Astrocyte of the spinal cord (primary cell): ENCODE results near the gene C1orf198.

Experiments used
- DNase-seq: peaks from one replicate; pipeline ENCODE4 v3.0.0; 2011; ENCODE audit warnings: low read depth, low spot score
- H3K4me3 ChIP-seq: 2 replicates; pipeline ENCODE4 v1.5.1; 2011; ENCODE audit warnings: low read depth, mild to moderate bottlenecking, low read length, moderate library complexity
- CTCF ChIP-seq: IDR thresholded peaks from 2 replicates; pipeline ENCODE4 v1.5.1; 2012; ENCODE audit warnings: low read depth, mild to moderate bottlenecking, low read length, inconsistent platforms
- in situ Hi-C: cut with HindIII; loops from 2 replicates; pipeline ENCODE4 v1.10.0; 2017; ENCODE audit warnings: low sequenced_read_pairs

Gene C1orf198

GRCh38 chr1:230793463-230793745, 74.9 kb downstream of the C1orf198 start:
- H3K4me3 ChIP-seq, result no peak overlapping the region
- no peak for DNase-seq
- in situ Hi-C loops, result no loop called here
- TF ChIP-seq CTCF, result no peak

GRCh38 chr1:230792691-230793462, 75.4 kb downstream of the C1orf198 start:
- peak; percentile 5 for DNase-seq
- no peak overlapping the region for H3K4me3 ChIP-seq
- peak; percentile 22 for TF ChIP-seq CTCF
- in situ Hi-C loops, result no loop called here

GRCh38 chr1:230791986-230792564, 76.2 kb downstream of the C1orf198 start:
- in situ Hi-C loops, result no loop called here
- no peak for TF ChIP-seq CTCF
- DNase-seq, result no peak
- no peak overlapping the region for H3K4me3 ChIP-seq

GRCh38 chr1:230790026-230790425, 78.3 kb downstream of the C1orf198 start:
- no peak overlapping the region for H3K4me3 ChIP-seq
- no peak for TF ChIP-seq CTCF
- in situ Hi-C loops, result no loop called here
- DNase-seq, result no peak

- DNase-seq, result no peak
- H3K4me3 ChIP-seq, result no peak overlapping the region
- in situ Hi-C loops, result no loop called here
- no peak for TF ChIP-seq CTCF
These were observed 79.6 kb downstream of the C1orf198 start for GRCh38 chr1:230788561-230789275.

- in situ Hi-C loops, result no loop called here
- TF ChIP-seq CTCF, result no peak
- H3K4me3 ChIP-seq, result no peak overlapping the region
- no peak for DNase-seq
These were observed 80.8 kb downstream of the C1orf198 start for GRCh38 chr1:230787471-230787870.
